Natural killer cell treated with Interleukin-12 subunit alpha and Interleukin-12 subunit beta and Interleukin-15 and Interleukin-18, amount 100 ng/mL, for 72 hours (primary cell): ENCODE results near the gene CCDC40. TPM values are rescaled to one million over a fixed set of nuclear protein-coding genes. Genes with fewer than 3 reads are reported as not detected.

Experiments
- ATAC-seq, 2 donors: fragments of 150-1000 bp; cut with Tn5 transposase in 1 of 2; sonication (Bioruptor Pico), chemical (Tn5 transposase) in 1 of 2; 2 replicates each; pipeline ENCODE4 v1.10.0; 2021
- DNase-seq: peaks from one replicate; pipeline ENCODE4 v3.0.0; 2022; ENCODE audit warnings: low spot score
- H3K27ac Mint-ChIP-seq, 2 donors: 1 replicate in 1 of 2; 2 replicates in 1 of 2; pipeline ENCODE4 v1.8.0; 2022; ENCODE audit warnings: mixed read lengths in 2 of 2, mild to moderate bottlenecking in 1 of 2, moderate library complexity in 1 of 2
- H3K27me3 Mint-ChIP-seq, 2 donors: 1 replicate in 1 of 2; 2 replicates in 1 of 2; pipeline ENCODE4 v1.8.0; 2022; ENCODE audit warnings: mixed read lengths in 2 of 2
- H3K36me3 Mint-ChIP-seq: one replicate; pipeline ENCODE4 v1.8.0; 2022; ENCODE audit warnings: mixed read lengths
- H3K4me1 Mint-ChIP-seq, 2 donors: 1 replicate in 1 of 2; 2 replicates in 1 of 2; pipeline ENCODE4 v1.8.0; 2022; ENCODE audit warnings: low read depth in 2 of 2, mixed read lengths in 2 of 2, mild to moderate bottlenecking in 1 of 2
- H3K4me3 Mint-ChIP-seq: one replicate; pipeline ENCODE4 v1.8.0; 2022; ENCODE audit warnings: mixed read lengths
- H3K9me3 Mint-ChIP-seq: 2 replicates; pipeline ENCODE4 v1.8.0; 2022; ENCODE audit warnings: mixed read lengths
- total RNA-seq, 2 donors: library from RNA; stranded (reverse); gene quantifications; one replicate each; pipeline ENCODE4 v1.2.3, GENCODE V29; 2022

CCDC40 gene
- total RNA-seq, 2 donors from 2014 or later: 0.56 TPM; not detected in 1

DNA sequence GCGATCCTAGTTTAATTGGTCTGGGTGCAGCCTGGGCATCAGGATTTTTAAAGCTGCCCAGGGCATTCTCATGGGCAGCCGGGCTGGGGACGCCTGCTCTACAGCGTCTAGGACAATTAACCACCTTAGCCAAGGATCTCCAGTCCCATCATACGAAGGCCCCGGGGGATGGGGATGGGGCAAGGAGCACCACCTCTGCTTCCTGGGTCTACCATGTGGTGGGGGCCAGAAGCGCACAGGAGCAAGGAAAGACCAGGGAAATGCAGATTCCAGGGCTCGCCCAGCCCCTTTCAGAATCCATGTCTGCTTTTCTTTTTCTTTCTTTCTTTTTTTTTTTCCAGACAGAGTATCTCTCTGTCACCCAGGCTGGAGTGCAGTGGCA is 30.1 kb upstream of the CCDC40 start:
- Mint-ChIP-seq H3K27ac (peak overlapping the region; percentile 33 to 50), H3K27me3 (no peaks in the 10 kb centered on the region), H3K36me3 (no peaks in the 10 kb centered on the region), H3K4me3 (peak overlapping the region; percentile 58), H3K4me1 (peaks cover 5 to 8% of the 10 kb centered on the region in 2 donors), H3K9me3 (no peaks in the 10 kb centered on the region)
- DNase-seq (peak; percentile 54), ATAC-seq (no peak)

DNA sequence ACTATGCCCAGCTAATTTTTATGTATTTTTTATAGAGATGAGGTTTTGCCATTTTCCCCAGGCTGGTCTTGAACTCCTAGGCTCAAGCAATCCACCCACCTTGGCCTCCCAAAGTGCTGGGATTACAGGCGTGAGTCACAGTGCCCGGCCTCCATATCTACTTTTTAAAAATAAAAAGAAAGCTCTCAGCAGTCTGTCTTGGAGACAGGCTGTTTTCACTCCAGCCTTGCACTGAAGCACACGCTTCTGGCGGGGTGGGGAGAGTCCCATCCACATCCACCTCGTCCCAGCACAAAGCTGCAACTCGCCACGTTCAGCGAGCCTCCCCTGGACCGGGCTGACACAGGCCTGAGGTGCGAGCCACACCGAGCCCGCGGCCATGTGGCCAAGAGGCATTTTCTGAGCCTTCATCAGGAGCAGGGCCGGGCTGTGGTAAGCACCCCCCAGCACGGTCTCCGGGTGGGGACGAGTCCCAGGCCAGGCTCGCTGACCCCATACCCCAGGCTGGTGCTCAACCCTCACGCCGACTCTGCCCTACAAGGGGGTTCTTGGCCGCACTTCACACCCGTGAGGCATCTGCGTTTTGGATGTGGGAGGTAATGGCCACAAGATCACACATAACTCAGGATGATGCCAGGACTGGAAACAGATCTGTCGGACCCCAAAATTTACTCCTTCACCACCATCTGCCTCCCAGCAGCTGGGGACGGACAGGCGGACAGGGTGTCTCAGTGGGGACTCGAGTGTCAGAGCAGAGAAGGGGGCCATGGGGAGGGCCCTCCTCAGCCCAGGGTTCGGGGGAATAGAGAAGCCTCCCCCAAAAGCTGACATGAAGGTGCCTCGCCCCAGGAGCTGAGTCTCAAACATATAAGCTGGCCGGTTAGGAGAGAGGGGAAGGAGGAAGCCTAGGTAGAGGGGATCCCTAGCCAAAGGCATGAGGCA is 29.4 kb upstream of the CCDC40 start:
- H3K27ac Mint-ChIP-seq: no peak overlapping the region

DNA sequence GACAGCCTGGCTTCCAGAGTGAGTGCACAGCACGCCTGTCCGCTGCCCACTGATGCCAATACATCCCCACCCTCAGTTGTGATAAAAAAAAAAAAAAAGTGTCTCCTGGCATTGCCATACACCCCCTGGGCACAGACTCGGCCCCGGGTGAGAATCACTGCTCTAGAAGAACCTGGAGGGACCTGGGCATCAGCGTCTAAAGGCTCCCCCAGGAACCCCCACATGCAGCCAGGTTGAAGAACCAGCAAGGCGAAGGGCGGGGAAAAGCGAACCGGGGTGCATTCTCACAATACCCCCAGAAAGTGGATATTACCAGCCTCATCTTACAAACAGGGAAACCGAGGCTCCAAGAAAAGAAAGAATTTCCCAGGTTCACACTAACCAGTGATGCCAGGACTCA is 28.5 kb upstream of the CCDC40 start:
- Mint-ChIP-seq H3K27ac (no peak overlapping the region), H3K9me3 (no peaks in the 10 kb centered on the region), H3K27me3 (no peaks in the 10 kb centered on the region), H3K36me3 (no peaks in the 10 kb centered on the region), H3K4me1 (peaks cover 5 to 8% of the 10 kb centered on the region in 2 donors), H3K4me3 (no peak overlapping the region)
- no peak for DNase-seq
- ATAC-seq: no peak

More for the DNA sequence above, 29.4 kb upstream of the CCDC40 start:
- no peaks in the 10 kb centered on the region for H3K9me3 Mint-ChIP-seq
- DNase-seq (peak; percentile 51), ATAC-seq (no peak)
- H3K4me1 Mint-ChIP-seq: peaks cover 5 to 8% of the 10 kb centered on the region in 2 donors
- no peaks in the 10 kb centered on the region for H3K36me3 Mint-ChIP-seq
- no peaks in the 10 kb centered on the region for H3K27me3 Mint-ChIP-seq
- no peak overlapping the region for H3K4me3 Mint-ChIP-seq

DNA sequence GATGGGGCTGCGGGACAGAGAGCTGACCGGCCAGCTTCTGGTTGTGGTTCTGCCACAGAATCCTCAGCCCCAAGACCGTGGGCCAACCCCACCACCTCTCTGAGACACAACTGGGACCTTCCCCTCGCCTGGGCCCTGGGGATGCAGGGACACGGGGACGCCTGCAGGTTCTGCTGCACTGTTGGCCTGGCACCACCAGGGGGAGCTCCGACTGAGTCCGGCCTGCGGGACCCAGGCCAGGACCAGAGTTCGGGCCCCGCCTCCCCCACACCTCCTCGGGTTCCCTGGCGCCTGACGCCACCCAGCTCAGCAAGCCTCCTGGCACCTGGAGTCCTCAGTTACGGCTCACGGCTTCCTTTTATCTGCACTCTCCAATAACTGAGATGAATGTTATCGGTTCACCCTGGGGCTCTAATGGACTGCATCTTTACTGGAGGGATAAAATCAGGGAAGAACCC is 28.0 kb upstream of the CCDC40 start:
- DNase-seq: peak; percentile 79
- H3K36me3 Mint-ChIP-seq: no peaks in the 10 kb centered on the region
- no peak overlapping the region for H3K27ac Mint-ChIP-seq
- ATAC-seq: peak; percentile 79 to 86
- H3K9me3 Mint-ChIP-seq: no peaks in the 10 kb centered on the region
- no peaks in the 10 kb centered on the region for H3K27me3 Mint-ChIP-seq
- no peak overlapping the region for H3K4me3 Mint-ChIP-seq
- peaks cover 5 to 8% of the 10 kb centered on the region in 2 donors for H3K4me1 Mint-ChIP-seq

DNA sequence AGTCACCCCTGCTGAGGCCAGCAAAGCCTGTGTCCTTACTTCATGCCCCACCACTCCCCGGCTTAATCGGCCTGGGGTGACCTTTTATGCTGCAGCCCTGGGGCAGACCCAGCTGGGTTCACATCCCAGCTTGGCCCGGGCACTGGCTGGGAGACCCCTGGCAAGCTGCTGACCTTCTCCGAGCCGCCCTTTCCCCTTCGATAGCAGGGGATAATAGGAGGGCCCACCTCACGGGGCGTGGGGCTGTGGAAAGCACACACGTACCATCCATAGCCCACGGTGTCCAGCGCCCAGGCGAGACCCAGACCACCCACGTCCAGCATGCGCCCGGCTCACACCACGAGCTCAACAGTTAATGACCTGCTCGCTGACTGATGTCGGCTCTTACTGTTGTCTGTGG is 27.6 kb upstream of the CCDC40 start:
- no peaks in the 10 kb centered on the region for H3K36me3 Mint-ChIP-seq
- ATAC-seq: no peak
- no peak for DNase-seq
- no peak overlapping the region for H3K27ac Mint-ChIP-seq
- H3K9me3 Mint-ChIP-seq: no peaks in the 10 kb centered on the region
- no peaks in the 10 kb centered on the region for H3K27me3 Mint-ChIP-seq
- H3K4me3 Mint-ChIP-seq: no peak overlapping the region
- H3K4me1 Mint-ChIP-seq: peaks cover 5 to 8% of the 10 kb centered on the region in 2 donors

DNA sequence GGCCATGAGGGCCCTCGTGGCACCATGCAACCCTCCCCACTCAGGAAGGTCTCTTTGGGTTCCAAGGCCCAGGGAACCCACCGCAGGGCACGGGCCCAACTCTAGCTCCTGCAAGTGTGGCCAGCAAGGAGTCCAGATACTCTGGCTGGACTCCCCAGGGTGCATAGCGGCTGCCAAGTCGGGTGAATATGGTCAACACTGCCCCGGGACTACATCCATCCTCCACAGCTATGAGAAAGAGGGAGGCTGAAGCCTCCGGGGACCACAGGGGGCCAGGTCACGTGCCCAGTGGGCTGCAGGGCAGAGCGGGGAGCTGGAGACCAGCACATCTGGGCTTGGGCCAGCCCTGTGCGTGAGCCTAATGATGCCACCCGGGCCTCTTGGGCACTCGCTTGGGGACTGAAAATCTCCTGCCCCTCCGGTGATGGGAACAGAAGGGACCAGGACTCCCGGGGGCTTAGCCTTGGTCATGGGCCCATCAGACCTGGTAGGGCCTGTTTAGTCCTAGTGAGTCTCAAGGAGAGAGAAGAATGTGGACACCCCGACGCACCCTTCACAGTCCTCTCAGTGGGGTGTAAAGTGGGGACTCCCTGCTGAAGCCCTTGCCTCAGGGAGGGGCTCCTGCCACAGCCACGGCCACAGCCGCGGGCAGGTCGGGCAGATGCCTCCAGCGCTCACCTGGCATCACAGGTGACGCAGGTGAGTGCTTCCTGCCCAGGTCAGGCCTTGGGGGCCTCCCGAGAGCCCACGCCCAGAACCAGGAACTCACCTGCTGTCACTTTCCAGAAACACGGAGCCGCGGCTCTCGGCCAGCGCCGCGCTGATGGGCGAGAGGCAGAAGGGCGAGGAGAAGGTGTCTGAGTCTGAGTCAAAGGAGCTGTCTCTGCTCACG is 26.8 kb upstream of the CCDC40 start:
- H3K36me3 Mint-ChIP-seq: no peaks in the 10 kb centered on the region
- H3K27me3 Mint-ChIP-seq: no peaks in the 10 kb centered on the region
- H3K9me3 Mint-ChIP-seq: no peaks in the 10 kb centered on the region
- peaks cover 5 to 8% of the 10 kb centered on the region in 2 donors for H3K4me1 Mint-ChIP-seq
- H3K4me3 Mint-ChIP-seq: no peak overlapping the region
- DNase-seq (peak; percentile 58), ATAC-seq (no peak)
- H3K27ac Mint-ChIP-seq: no peak overlapping the region

DNA sequence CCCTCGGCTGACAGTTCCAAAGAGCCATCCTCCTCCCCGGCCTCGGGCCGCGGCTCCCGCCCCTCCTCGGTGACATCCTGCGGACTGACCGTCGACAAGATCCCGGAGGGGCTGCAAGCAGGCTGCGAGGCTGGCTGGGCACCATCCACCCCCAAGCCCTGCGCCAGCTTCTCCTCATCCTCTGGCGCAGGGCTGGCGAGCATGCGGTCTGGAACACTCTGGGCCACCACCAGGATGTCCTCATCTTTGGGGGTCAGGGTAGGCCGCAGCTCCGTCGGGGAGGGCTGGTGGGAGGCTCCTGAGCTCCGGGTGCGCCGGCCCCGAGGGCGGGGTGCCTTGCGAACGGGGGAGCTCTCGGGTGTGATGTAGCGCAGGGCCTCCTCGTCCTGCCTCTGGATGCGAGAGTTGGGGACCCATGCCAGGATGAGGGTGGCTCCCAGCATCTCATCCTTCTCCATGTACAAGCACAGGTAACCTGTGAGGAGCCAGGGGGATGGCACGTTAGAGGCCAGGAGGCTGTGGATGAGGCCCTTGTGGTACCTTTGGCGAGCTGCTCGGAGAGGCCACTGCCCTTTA is 26.1 kb upstream of the CCDC40 start:
- Mint-ChIP-seq H3K9me3 (no peaks in the 10 kb centered on the region), H3K27me3 (no peaks in the 10 kb centered on the region)
- no peak for DNase-seq

DNA sequence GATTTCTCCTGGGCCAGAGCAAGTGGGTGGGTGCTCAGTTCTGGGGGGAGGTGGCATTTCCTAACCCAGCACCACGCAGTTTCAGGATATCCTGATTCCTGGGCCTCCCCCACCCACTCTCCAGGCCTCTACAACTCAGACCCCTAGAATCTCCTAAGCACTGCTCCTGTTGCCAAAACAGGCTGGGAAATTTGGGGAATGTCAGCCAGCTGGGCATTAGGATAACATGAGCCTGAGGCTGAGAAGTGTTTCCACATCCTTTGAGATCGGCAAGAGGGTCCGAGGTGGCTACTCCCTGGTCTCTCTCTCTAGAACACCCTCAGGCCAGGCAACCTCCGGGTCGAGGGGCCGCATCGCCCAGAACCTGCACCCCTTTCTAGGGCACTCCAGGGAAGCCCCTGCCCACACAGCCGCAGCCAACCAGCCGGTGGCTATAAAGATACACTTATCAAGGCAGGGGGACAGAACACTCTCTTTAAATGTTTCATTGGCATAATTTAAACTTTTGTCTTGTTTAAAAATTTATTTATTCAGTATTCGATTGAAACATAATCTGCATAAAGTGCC is 24.4 kb upstream of the CCDC40 start:
- Mint-ChIP-seq H3K27me3 (no peaks in the 10 kb centered on the region), H3K27ac (no peak overlapping the region), H3K4me1 (peaks cover 0 to 5% of the 10 kb centered on the region in 2 donors), H3K9me3 (no peaks in the 10 kb centered on the region), H3K4me3 (no peak overlapping the region), H3K36me3 (no peaks in the 10 kb centered on the region)
- DNase-seq: no peak
- no peak for ATAC-seq

More for the DNA sequence above, 26.1 kb upstream of the CCDC40 start:
- Mint-ChIP-seq H3K27ac (no peak overlapping the region), H3K36me3 (no peaks in the 10 kb centered on the region), H3K4me3 (no peak overlapping the region), H3K4me1 (peaks cover 5 to 8% of the 10 kb centered on the region in 2 donors)
- ATAC-seq: no peak

DNA sequence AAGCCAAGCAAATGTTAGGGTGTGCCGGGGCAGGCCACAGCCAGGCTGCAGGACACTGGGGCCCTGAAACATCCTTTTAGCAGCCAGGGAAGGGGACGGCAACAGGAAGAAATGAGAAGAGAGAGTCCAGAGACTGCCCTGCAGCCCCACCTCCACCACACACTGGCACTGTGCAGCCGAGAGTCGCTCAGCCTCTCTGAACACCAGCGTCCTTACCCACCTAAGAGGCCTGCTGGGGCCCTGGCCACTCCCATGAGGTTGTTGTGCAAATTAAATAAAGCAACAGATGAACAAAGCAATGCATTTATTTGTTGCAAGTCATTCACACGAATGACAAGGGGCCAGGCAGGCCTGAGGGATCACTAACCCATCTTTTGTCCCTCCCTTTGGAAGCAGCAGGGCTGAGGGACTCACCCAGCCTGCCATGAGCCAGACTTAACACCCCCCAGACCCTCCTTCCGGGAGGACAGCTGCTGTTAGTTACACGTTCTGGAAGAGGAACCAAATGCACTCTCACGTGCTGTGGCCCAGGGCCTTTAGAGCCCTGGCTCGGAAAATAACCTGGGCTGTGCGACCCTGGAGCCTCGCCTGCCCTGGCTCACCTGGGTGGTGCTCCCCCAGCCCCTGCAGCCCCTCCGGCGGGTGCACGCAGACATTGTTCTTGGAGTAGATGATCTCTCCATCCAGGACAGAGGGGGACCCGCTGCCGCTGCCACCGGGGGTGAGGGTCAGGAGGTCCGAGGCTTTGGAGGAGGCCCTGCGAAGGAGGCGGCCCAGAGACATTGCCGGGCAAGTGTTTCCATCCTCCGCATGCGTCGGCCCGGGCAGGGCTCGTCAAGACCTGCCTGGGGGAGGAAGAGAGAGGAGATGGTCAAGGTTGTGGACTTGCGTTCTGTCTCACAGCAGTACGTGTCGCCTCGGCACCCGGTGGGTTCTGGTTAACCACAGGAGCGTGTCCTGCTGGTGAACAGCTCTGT is 23.4 kb upstream of the CCDC40 start:
- no peaks in the 10 kb centered on the region for H3K9me3 Mint-ChIP-seq
- no peaks in the 10 kb centered on the region for H3K36me3 Mint-ChIP-seq
- no peak overlapping the region for H3K4me3 Mint-ChIP-seq
- peaks cover 0 to 5% of the 10 kb centered on the region in 2 donors for H3K4me1 Mint-ChIP-seq
- H3K27me3 Mint-ChIP-seq: no peaks in the 10 kb centered on the region
- ATAC-seq: no peak
- H3K27ac Mint-ChIP-seq: no peak overlapping the region
- DNase-seq: no peak

DNA sequence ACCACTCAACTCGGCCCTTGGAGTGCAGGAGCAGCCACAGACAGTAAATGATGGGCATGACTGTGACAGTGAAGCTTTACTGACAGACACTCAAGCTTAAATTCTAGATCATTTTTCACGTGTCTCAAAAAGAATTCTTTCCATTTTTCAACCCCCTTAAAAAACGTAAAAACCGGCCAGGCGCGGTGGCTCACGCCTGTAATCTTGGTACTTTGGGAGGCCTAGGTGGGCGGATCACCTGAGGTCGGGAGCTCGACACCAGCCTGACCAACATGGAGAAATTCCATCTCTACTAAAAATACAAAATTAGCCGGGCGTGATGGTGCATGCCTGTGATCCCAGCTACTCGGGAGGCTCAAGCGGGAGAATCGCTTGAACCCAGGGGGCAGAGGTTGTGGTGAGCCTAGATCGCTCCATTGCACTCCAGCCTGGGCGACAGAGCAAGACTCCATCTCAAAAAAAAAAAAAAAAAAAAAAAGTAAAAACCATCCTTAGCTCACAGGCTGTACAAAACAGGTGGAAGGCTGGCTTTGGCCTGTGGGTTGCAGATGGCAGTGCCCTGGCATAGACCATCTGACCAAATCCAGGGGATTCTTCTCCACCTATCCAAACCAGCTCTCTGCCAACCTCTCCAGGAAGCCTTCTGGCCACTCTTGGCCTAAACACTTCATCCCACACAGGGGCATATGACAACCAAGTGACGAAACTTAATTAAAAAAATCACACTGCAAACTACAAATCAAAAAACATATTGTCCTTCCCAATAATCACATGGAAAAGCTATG is 19.0 kb upstream of the CCDC40 start:
- H3K27me3 Mint-ChIP-seq: no peaks in the 10 kb centered on the region
- no peak overlapping the region for H3K27ac Mint-ChIP-seq

DNA sequence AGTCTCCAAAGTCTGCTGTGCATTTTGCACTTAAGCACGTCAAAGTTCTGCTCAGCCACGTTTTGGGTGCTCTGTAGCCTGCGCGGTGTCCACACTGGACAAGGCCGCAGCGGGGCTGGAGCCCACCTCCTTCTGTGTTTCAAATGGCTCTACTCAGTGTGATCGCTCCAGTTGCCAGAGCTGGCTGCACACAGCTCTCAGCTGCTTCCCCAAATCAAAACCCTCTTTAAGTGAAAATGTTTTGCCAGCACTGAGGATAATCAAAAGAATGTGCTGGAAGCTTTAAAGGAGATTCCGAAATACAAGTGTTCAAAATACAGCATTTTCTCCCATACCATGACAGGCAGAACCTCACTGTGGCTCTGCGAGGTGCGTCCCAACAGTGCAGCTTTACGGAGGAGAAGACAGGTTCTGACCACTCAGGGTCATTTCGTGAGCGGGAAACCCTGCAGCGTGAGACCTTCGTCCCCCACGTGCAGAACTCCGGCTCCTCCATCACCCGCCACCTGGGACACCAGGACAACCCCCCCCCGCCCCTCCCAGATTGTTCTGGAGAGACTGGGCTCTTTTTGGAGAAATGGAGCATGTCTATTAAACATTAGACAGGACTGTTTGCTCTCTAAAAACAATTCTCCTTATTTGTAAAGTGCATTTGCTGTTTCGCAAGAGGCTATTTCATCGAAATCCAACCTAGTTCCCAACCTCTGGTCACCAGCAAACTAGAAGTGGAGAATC is 17.4 kb upstream of the CCDC40 start:
- Mint-ChIP-seq H3K27me3 (no peaks in the 10 kb centered on the region), H3K27ac (no peak overlapping the region), H3K9me3 (no peaks in the 10 kb centered on the region), H3K36me3 (no peaks in the 10 kb centered on the region), H3K4me3 (no peak overlapping the region), H3K4me1 (no peaks in the 10 kb centered on the region)
- DNase-seq: no peak
- ATAC-seq: no peak

More for the DNA sequence above, 19.0 kb upstream of the CCDC40 start:
- DNase-seq: no peak
- Mint-ChIP-seq H3K36me3 (no peaks in the 10 kb centered on the region), H3K4me1 (no peaks in the 10 kb centered on the region), H3K9me3 (no peaks in the 10 kb centered on the region), H3K4me3 (no peak overlapping the region)
- ATAC-seq: no peak
